T-helper 2 cell treated with Interferon-gamma antibody and Interleukin-4, amounts not matched to agents 5 μg/mL and 100 μg/mL, for 36 hours (primary cell): ENCODE measurements around the gene MAP4K5.
"Not testable (repeated sequence)": the region's sequence is repeated elsewhere in the genome, so short reads cannot be mapped to it uniquely, and the experiment has no call there.

Source experiments
- DNase-seq: peaks from one replicate; pipeline ENCODE4 v3.0.0; 2021; ENCODE audit warnings: low spot score
- H3K27ac Mint-ChIP-seq: one replicate; pipeline ENCODE4 v1.8.0; 2021; ENCODE audit warnings: mild to moderate bottlenecking, mixed read lengths
- H3K27me3 Mint-ChIP-seq: one replicate; pipeline ENCODE4 v1.8.0; 2021; ENCODE audit warnings: low read depth, mixed read lengths
- H3K36me3 Mint-ChIP-seq: one replicate; pipeline ENCODE4 v1.8.0; 2021; ENCODE audit warnings: low read depth, mixed read lengths
- H3K4me1 Mint-ChIP-seq: one replicate; pipeline ENCODE4 v1.8.0; 2021; ENCODE audit warnings: low read depth, mixed read lengths
- H3K4me3 Mint-ChIP-seq: one replicate; pipeline ENCODE4 v1.8.0; 2022; ENCODE audit warnings: mild to moderate bottlenecking, moderate library complexity, mixed read lengths
- H3K9me3 Mint-ChIP-seq: one replicate; pipeline ENCODE4 v1.8.0; 2021; ENCODE audit warnings: mixed read lengths

MAP4K5 gene

DNA sequence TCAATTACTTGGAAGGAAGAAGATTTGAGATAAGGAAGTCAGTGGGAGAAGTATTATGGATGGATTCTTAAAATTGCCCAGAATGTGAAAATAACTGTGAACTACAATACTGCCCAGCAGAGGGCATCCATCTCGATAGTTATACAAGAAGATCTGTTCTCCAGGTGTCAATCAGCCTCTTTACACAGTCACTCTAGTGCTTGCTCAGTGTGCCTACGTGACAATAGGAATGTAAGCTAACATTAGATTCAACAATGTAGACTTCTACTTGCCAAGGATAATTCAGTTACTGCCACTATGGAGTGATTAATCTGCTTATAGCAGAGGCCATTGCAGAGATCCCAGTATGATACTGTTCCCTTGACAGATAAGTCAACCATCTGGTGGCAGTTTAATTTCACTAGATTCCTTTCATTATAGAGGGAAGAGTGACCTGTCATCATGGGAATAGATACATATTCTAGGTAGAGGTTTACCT, 10.6 kb upstream of the MAP4K5 start:
- Mint-ChIP-seq H3K9me3 (no peaks in the 10 kb centered on the region), H3K4me1 (peaks cover 16% of the 10 kb centered on the region), H3K4me3 (no peak overlapping the region), H3K27me3 (peaks cover 6% of the 10 kb centered on the region), H3K36me3 (no peaks in the 10 kb centered on the region), H3K27ac (no peak overlapping the region)
- no peak for DNase-seq

GRCh38 chr14:50541159-50541567, 8.8 kb upstream of the MAP4K5 start:
- H3K27me3 Mint-ChIP-seq = peaks cover 14% of the 10 kb centered on the region
- no peak overlapping the region for H3K4me3 Mint-ChIP-seq
- peaks cover 16% of the 10 kb centered on the region for H3K4me1 Mint-ChIP-seq
- H3K9me3 Mint-ChIP-seq = no peaks in the 10 kb centered on the region
- no peak for DNase-seq
- no peak overlapping the region for H3K27ac Mint-ChIP-seq
- no peaks in the 10 kb centered on the region for H3K36me3 Mint-ChIP-seq

DNA sequence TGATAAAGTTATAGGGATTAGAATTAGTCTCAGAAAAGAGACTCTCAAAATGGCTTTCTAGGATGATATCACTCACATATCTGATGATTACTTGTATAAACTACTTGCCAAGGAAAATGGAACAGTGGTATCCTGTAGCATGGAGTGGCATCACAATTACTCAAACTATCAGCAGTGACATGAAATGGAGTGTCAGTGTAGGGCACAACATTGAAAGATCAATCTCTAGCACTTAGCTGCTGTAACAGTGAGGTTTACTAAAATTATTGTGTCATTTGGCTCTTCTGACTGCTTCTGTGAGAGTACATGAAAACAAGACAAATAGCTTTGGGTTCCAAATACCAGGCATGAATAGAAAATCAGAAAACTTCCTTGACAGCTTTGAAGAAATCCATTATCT, 6.7 kb upstream of the MAP4K5 start:
- no peak for DNase-seq
- Mint-ChIP-seq H3K27ac (no peak overlapping the region), H3K9me3 (no peaks in the 10 kb centered on the region), H3K4me1 (peaks cover 16% of the 10 kb centered on the region), H3K36me3 (no peaks in the 10 kb centered on the region), H3K27me3 (peaks cover 21% of the 10 kb centered on the region), H3K4me3 (no peak overlapping the region)

GRCh38 chr14:50538034-50538433, 5.7 kb upstream of the MAP4K5 start:
- peaks cover 17% of the 10 kb centered on the region for H3K4me1 Mint-ChIP-seq
- H3K9me3 Mint-ChIP-seq, DNase-seq, H3K36me3 Mint-ChIP-seq, H3K4me3 Mint-ChIP-seq, H3K27ac Mint-ChIP-seq: not testable (repeated sequence)
- H3K27me3 Mint-ChIP-seq = peaks cover 26% of the 10 kb centered on the region

DNA sequence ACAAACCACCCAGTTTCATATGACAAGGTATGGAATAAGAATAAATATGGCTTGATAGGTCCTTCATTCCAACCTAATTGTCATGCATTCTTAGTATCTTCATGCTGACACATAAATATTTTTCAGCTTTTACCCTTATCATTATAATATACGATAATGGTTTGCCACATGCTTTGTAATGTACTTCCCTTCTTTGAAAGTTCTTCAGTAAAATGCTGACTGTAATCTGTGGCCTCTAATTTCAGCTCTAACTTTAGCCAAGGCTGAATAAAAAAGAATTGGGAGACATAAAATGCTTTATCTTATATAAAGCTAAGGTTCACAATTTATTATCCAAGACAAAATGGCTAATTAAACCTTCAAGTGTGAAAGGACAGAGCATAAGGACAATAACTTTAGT, 2.6 kb upstream of the MAP4K5 start:
- Mint-ChIP-seq H3K4me1 (peaks cover 24% of the 10 kb centered on the region), H3K27me3 (peaks cover 27% of the 10 kb centered on the region), H3K27ac (no peak overlapping the region), H3K36me3 (peaks cover 2% of the 10 kb centered on the region), H3K4me3 (no peak overlapping the region), H3K9me3 (no peaks in the 10 kb centered on the region)
- no peak for DNase-seq

GRCh38 chr14:50534416-50534815, 2.0 kb upstream of the MAP4K5 start:
- H3K4me1 Mint-ChIP-seq = peaks cover 29% of the 10 kb centered on the region
- H3K27me3 Mint-ChIP-seq = peaks cover 27% of the 10 kb centered on the region
- no peak overlapping the region for H3K27ac Mint-ChIP-seq
- no peak overlapping the region for H3K4me3 Mint-ChIP-seq
- DNase-seq = no peak
- no peaks in the 10 kb centered on the region for H3K9me3 Mint-ChIP-seq
- peaks cover 6% of the 10 kb centered on the region for H3K36me3 Mint-ChIP-seq

GRCh38 chr14:50533806-50534205, 1.4 kb upstream of the MAP4K5 start:
- H3K9me3 Mint-ChIP-seq = no peaks in the 10 kb centered on the region
- no peak overlapping the region for H3K4me3 Mint-ChIP-seq
- H3K36me3 Mint-ChIP-seq = peaks cover 10% of the 10 kb centered on the region
- peaks cover 31% of the 10 kb centered on the region for H3K4me1 Mint-ChIP-seq
- no peak overlapping the region for H3K27ac Mint-ChIP-seq
- H3K27me3 Mint-ChIP-seq = peaks cover 24% of the 10 kb centered on the region
- DNase-seq = no peak

GRCh38 chr14:50533241-50533705, 904 bp upstream of the MAP4K5 start:
- H3K9me3 Mint-ChIP-seq = no peaks in the 10 kb centered on the region
- H3K27me3 Mint-ChIP-seq = peaks cover 24% of the 10 kb centered on the region
- no peak for DNase-seq
- peaks cover 31% of the 10 kb centered on the region for H3K4me1 Mint-ChIP-seq
- H3K4me3 Mint-ChIP-seq = peak overlapping the region; percentile 85
- H3K36me3 Mint-ChIP-seq = peaks cover 10% of the 10 kb centered on the region
- H3K27ac Mint-ChIP-seq = peak overlapping the region; percentile 22

- H3K9me3 Mint-ChIP-seq = no peaks in the 10 kb centered on the region
- peak overlapping the region; percentile 90 for H3K4me3 Mint-ChIP-seq
- H3K27ac Mint-ChIP-seq = peak overlapping the region; percentile 79
- H3K36me3 Mint-ChIP-seq = peaks cover 11% of the 10 kb centered on the region
- H3K4me1 Mint-ChIP-seq = peaks cover 31% of the 10 kb centered on the region
- peaks cover 18% of the 10 kb centered on the region for H3K27me3 Mint-ChIP-seq
- DNase-seq = peak; percentile 27
Measured at GRCh38 chr14:50531595-50532501, 521 bp downstream of the MAP4K5 start.

GRCh38 chr14:50530794-50531365, 1.5 kb downstream of the MAP4K5 start:
- peaks cover 31% of the 10 kb centered on the region for H3K4me1 Mint-ChIP-seq
- H3K27me3 Mint-ChIP-seq = peaks cover 15% of the 10 kb centered on the region
- H3K9me3 Mint-ChIP-seq = no peaks in the 10 kb centered on the region
- no peak for DNase-seq
- H3K27ac Mint-ChIP-seq = no peak overlapping the region
- peak overlapping the region; percentile 90 for H3K4me3 Mint-ChIP-seq
- H3K36me3 Mint-ChIP-seq = peaks cover 11% of the 10 kb centered on the region

- DNase-seq = no peak
- Mint-ChIP-seq H3K4me3 (peak overlapping the region; percentile 13), H3K27ac (no peak overlapping the region), H3K4me1 (peaks cover 31% of the 10 kb centered on the region), H3K27me3 (peaks cover 12% of the 10 kb centered on the region), H3K9me3 (no peaks in the 10 kb centered on the region), H3K36me3 (peaks cover 11% of the 10 kb centered on the region)
Measured at GRCh38 chr14:50530358-50530757, 2.0 kb downstream of the MAP4K5 start.

- DNase-seq = no peak
- H3K27ac Mint-ChIP-seq = no peak overlapping the region
- H3K27me3 Mint-ChIP-seq = peaks cover 10% of the 10 kb centered on the region
- peaks cover 11% of the 10 kb centered on the region for H3K36me3 Mint-ChIP-seq
- peaks cover 39% of the 10 kb centered on the region for H3K4me1 Mint-ChIP-seq
- H3K9me3 Mint-ChIP-seq = no peaks in the 10 kb centered on the region
- peak overlapping the region; percentile 13 for H3K4me3 Mint-ChIP-seq
Measured at GRCh38 chr14:50529288-50530179, 2.8 kb downstream of the MAP4K5 start.

- no peaks in the 10 kb centered on the region for H3K9me3 Mint-ChIP-seq
- no peak overlapping the region for H3K4me3 Mint-ChIP-seq
- peaks cover 47% of the 10 kb centered on the region for H3K4me1 Mint-ChIP-seq
- peaks cover under 1% of the 10 kb centered on the region for H3K27me3 Mint-ChIP-seq
- H3K36me3 Mint-ChIP-seq = peaks cover 11% of the 10 kb centered on the region
- H3K27ac Mint-ChIP-seq = no peak overlapping the region
- DNase-seq = no peak
Measured at GRCh38 chr14:50528000-50528399, 4.4 kb downstream of the MAP4K5 start.
